HG02943 (cell line): Measurements from ENCODE around the gene MZT2B.
"Not testable (repeated sequence)": the region's sequence is repeated elsewhere in the genome, so short reads cannot be mapped to it uniquely, and the experiment has no call there.

Source experiments
- ATAC-seq: cut with Tn5 transposase; IDR thresholded peaks from one replicate; pipeline ENCODE4 v1.9.1; 2021; ENCODE audit warnings: mild to moderate bottlenecking, low read depth, moderate library complexity; ENCODE audit not compliant: unreplicated experiment

Gene MZT2B

GRCh38 chr2:130198343-130198742 is 16.3 kb downstream of the MZT2B start, which contains the start of gene TUBA3E:
TSS of gene TUBA3E (minus strand) at chr2:130198439. CDS start at chr2:130198360, 79 bp downstream.
- ATAC-seq = no peak

- not testable (repeated sequence) for ATAC-seq
Observed at GRCh38 chr2:130202518-130202917, 20.5 kb downstream of the MZT2B start.

DNA sequence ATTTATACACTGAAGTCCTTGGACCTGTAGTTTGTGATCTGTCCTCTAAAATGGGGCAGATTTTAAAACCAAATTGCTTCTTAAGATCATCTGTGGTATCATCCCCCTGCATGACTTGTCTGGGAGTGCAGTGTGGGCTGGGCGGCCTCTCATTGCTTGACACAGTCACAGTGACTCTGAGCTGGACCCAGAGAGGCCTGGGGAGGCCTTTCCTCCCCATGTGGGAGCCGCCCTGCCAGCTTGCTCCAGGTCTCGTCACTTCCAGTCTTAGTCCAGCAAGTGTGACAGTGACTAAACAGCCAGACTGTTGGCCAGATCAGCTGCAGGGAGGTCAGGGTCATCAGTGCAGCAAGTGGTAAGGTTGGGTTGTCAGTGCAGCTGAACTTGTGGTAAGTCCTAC is 21.1 kb downstream of the MZT2B start:
- not testable (repeated sequence) for ATAC-seq

GRCh38 chr2:130207051-130207450 is 25.0 kb downstream of the MZT2B start:
- not testable (repeated sequence) for ATAC-seq

- not testable (repeated sequence) for ATAC-seq
Observed at GRCh38 chr2:130219147-130219546, 37.1 kb downstream of the MZT2B start.

GRCh38 chr2:130220505-130220904 is 38.4 kb downstream of the MZT2B start:
- ATAC-seq = not testable (repeated sequence)

DNA sequence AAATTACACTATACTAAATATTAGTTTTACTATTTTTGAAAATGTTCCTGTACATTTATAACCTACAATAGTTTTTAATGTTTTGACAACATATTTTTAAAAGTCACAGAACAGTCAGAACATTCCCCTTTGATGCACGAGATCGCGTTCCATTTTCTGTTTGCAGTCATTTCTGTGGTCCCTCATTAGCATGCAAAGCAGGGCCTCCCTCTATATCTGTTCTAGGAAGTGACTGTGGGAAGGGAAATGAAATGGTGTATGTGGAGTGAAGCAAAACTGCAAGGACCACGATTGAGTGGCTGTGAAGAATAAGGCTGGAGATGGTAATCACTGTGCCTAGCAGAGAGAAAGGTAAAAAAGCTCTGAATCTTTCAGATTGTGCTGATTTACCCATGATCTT is 40.5 kb downstream of the MZT2B start:
- not testable (repeated sequence) for ATAC-seq

DNA sequence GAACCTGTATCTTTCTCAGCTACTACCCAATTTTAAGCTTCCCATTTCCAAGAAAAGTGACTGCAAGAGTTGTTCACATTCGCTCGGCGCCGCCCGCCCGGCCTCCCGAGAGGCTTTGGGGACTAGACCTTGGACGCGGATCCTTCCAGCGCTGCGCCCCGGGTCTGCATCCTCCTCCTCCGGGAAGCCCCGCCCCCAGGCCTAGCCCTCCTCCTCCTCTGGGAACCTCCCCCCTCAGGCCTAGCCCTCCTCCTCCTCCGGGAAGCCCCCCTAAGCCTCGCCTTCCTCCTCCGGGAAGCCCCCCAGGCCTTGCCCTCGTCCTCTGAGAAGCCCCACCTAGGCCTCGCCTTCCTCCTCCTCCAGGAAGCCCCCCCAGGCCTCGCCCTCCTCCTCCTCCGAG is 45.9 kb downstream of the MZT2B start:
- not testable (repeated sequence) for ATAC-seq

DNA sequence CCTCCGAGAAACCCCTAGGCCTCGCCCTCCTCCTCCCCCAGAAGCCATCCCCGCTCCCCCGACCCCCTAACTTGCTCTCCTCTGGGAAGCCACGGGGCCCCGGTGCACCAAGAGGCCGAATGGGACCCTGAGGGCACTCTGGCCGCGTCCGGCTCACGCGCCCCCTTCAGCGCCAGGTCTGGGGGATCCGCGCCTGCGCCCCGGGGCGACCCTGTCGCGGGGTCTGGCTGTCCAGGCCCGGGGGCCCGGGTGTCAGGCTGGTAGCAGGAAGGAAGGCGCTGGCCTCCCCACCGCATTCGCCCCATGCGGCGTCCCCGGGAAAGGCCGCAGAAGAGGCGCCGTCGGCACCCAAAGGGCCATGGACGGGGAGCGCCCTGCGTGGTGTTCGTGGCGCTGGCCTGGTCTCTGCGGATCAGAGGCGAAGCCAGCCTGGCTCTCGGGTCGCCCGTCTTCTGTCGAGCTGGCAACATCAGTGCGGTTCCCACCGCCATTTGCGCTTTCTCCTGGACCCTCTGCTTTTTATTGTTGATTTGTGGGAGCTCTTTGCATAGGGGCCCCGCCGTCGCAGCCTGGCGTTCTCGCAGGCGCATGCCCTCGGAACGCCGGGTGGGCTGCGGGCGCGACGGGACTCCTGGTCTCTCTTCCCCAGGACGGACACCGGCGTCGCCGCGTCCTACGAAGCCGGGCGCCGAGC is 46.6 kb downstream of the MZT2B start:
- ATAC-seq = not testable (repeated sequence)

GRCh38 chr2:130229161-130229510 is 47.1 kb downstream of the MZT2B start:
- not testable (repeated sequence) for ATAC-seq

- not testable (repeated sequence) for ATAC-seq
Observed at GRCh38 chr2:130230376-130230775, 48.3 kb downstream of the MZT2B start.

- ATAC-seq = not testable (repeated sequence)
Observed at GRCh38 chr2:130230907-130231306, 48.8 kb downstream of the MZT2B start.

- no peak for ATAC-seq
Observed at GRCh38 chr2:130231656-130232055, 49.6 kb downstream of the MZT2B start.

DNA sequence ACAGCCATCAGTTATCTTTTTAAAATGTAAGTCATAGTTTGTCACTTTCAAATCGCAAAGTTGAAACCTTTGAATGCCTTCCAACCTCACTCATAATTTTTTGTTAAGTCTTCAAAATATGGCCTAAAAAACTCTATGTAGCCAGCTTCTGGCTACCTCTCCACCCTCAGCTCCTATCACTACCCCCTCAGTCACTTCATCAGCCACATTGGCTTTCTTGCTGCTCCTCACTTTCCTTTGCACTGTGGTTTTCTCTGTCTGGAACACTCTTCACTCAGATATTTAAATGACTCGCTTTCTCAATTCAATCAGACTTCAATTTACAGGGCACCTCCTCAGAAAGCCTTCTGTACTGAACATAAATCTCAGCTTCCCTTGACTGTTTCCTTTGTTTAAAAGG is 51.0 kb downstream of the MZT2B start:
- not testable (repeated sequence) for ATAC-seq

DNA sequence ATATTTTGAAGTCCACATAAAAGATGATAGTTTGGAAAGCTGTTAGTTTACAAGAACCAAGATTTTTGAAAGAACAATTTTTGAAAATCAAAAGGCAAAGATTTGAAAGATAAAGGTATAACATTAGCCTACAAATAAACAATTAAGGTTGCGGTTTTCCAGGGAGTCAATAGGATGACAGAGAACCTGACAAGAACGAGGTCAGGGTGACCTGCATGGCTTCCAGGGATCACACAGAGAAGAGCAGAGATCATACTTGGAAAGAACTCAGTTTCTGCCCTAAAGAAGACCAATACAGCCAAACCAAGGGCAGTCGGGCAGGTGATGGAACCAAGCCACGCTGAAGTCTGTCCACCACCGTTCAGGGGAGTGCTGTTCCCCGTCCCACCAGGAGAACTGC is 57.5 kb downstream of the MZT2B start:
- not testable (repeated sequence) for ATAC-seq
